MM.1S (cell line): ENCODE results near the gene SH3PXD2A.

Experiments used
- DNase-seq: peaks from one replicate; pipeline ENCODE4 v3.0.0-alpha.2; 2015
- H2AFZ ChIP-seq: fragments of 300-600 bp; sonication (generic); 2 replicates; pipeline ENCODE4 v1.6.0; 2016; ENCODE audit warnings: antibody characterized with exemption, low read length
- H3F3A ChIP-seq: fragments of 300-600 bp; sonication (generic); 2 replicates; pipeline ENCODE4 v1.6.1; 2016; ENCODE audit warnings: mild to moderate bottlenecking, antibody characterized with exemption, low read length, moderate library complexity, mixed read lengths; ENCODE audit not compliant: insufficient read depth
- H3K27ac ChIP-seq: fragments of 300-600 bp; sonication (generic); 2 replicates; pipeline ENCODE4 v1.5.1; 2016; ENCODE audit warnings: mild to moderate bottlenecking, low read length
- H3K27me3 ChIP-seq: fragments of 300-600 bp; sonication (generic); replicated peaks from 2 replicates; pipeline ENCODE4 v1.6.0; 2016; ENCODE audit warnings: low read length; ENCODE audit not compliant: insufficient read depth
- H3K36me3 ChIP-seq: fragments of 300-600 bp; sonication (generic); replicated peaks from 2 replicates; pipeline ENCODE4 v1.6.1; 2016; ENCODE audit warnings: mild to moderate bottlenecking, low read length, mixed read lengths; ENCODE audit not compliant: insufficient read depth
- H3K4me1 ChIP-seq: fragments of 300-600 bp; sonication (generic); 2 replicates; pipeline ENCODE4 v1.6.1; 2016; ENCODE audit warnings: low read length, mixed read lengths
- H3K4me2 ChIP-seq: fragments of 300-600 bp; sonication (generic); 2 replicates; pipeline ENCODE4 v1.6.0; 2016; ENCODE audit warnings: low read depth, low read length
- H3K4me3 ChIP-seq: fragments of 300-600 bp; sonication (generic); 2 replicates; pipeline ENCODE4 v1.5.1; 2016; ENCODE audit warnings: low read length, mixed read lengths
- H3K79me2 ChIP-seq: fragments of 300-600 bp; sonication (generic); 2 replicates; pipeline ENCODE4 v1.6.1; 2016; ENCODE audit warnings: mixed run types, low read length, mixed read lengths
- H3K9ac ChIP-seq: fragments of 300-600 bp; sonication (generic); 2 replicates; pipeline ENCODE4 v1.6.1; 2016; ENCODE audit warnings: low read length, mixed read lengths
- H3K9me2 ChIP-seq: fragments of 300-600 bp; sonication (generic); replicated peaks from 2 replicates; pipeline ENCODE4 v1.6.1; 2016; ENCODE audit warnings: mild to moderate bottlenecking, low read length, mixed read lengths; ENCODE audit not compliant: insufficient read depth
- H3K9me3 ChIP-seq: fragments of 300-600 bp; sonication (generic); replicated peaks from 2 replicates; pipeline ENCODE4 v1.6.1; 2016; ENCODE audit warnings: mild to moderate bottlenecking, low read length, mixed read lengths; ENCODE audit not compliant: insufficient read depth
- H4K20me1 ChIP-seq: fragments of 300-600 bp; sonication (generic); 2 replicates; pipeline ENCODE4 v1.6.1; 2016; ENCODE audit warnings: mild to moderate bottlenecking, low read length, moderate library complexity, mixed read lengths; ENCODE audit not compliant: insufficient read depth
- EZH2 ChIP-seq: fragments of 300-600 bp; sonication (generic); optimal IDR thresholded peaks from 2 replicates; pipeline ENCODE3; 2017; ENCODE audit warnings: low read depth, mild to moderate bottlenecking, antibody characterized with exemption, low read length, mixed read lengths
- EZH2phosphoT487 ChIP-seq: fragments of 300-600 bp; sonication (generic); IDR thresholded peaks from 2 replicates; pipeline ENCODE4 v1.6.1; 2018; ENCODE audit warnings: antibody characterized with exemption, low read length
- TF ChIP-seq, protein P1 (sequence below): fragments of 300-600 bp; sonication (generic); IDR thresholded peaks from 2 replicates; pipeline ENCODE4 v1.5.1; 2016; ENCODE audit warnings: antibody characterized with exemption, low read length, mixed read lengths

SH3PXD2A gene

DNA sequence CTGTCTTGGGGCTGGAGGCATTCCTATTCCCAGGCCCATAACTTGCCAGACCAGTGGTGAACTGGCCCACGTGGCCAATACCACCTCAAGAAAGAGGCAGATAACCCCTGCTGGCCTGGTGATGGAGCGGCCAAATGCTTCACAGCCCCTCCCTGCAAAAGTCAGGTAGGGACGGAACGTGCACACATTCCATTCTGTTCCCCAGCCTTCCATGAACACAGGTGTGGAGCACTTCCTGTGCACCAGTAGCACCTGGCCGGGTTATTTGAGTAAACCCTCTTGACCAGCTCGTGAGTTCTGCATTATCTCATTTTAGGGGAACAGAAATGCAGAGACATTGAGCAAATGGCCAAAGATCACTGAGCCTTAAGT is 134.4 kb downstream of the SH3PXD2A start:
- no peaks in the 10 kb centered on the region for H3F3A ChIP-seq

DNA sequence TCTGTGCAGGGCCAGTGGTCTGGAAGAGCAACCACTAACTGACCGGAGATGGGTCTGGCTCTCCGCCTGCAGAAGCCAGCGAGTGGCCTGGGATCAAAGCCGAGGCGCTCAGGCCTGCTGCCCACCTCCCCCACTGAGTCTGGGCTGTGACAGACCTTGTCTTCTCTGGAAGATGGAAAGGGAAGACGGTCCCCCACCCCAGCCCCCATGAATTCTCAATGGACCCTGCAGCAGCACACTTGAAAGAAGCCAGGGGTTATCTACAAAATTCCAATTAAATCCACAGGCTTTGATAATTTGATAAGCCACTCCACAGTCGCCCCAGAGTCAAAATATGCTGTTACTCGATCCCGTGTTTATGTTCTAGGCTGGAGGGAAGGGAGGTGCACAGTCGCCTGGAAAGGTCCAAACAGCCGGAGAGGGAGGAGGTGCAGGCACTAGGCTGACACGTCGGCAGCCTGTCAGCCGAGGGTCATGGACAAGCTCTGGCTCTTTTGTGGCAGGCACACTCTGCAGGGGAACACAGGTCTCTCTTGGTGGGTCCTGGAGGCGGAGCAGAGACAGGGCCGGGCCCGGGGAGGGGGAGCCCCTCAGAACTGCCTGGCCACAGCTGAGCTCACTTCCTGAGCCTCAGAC is 134.9 kb downstream of the SH3PXD2A start:
- Histone ChIP-seq H3K4me3 (no peak overlapping the region), H3K27ac (no peak overlapping the region), H3K27me3 (no peaks in the 10 kb centered on the region), H3K9ac (no peak overlapping the region), H3K4me2 (no peak overlapping the region), H3K36me3 (no peaks in the 10 kb centered on the region), H3F3A (no peaks in the 10 kb centered on the region), H4K20me1 (no peaks in the 10 kb centered on the region), H3K9me3 (no peaks in the 10 kb centered on the region), H2AFZ (no peak overlapping the region), H3K9me2 (no peaks in the 10 kb centered on the region), H3K79me2 (no peaks in the 10 kb centered on the region), H3K4me1 (no peaks in the 10 kb centered on the region)
- TF ChIP-seq EZH2phosphoT487, result no peak
- DNase-seq, result no peak

More for the DNA sequence above, 134.4 kb downstream of the SH3PXD2A start:
- H4K20me1 ChIP-seq, result no peaks in the 10 kb centered on the region
- no peaks in the 10 kb centered on the region for H3K27me3 ChIP-seq
- TF ChIP-seq EZH2, result no peak
- TF ChIP-seq, protein P1, sequence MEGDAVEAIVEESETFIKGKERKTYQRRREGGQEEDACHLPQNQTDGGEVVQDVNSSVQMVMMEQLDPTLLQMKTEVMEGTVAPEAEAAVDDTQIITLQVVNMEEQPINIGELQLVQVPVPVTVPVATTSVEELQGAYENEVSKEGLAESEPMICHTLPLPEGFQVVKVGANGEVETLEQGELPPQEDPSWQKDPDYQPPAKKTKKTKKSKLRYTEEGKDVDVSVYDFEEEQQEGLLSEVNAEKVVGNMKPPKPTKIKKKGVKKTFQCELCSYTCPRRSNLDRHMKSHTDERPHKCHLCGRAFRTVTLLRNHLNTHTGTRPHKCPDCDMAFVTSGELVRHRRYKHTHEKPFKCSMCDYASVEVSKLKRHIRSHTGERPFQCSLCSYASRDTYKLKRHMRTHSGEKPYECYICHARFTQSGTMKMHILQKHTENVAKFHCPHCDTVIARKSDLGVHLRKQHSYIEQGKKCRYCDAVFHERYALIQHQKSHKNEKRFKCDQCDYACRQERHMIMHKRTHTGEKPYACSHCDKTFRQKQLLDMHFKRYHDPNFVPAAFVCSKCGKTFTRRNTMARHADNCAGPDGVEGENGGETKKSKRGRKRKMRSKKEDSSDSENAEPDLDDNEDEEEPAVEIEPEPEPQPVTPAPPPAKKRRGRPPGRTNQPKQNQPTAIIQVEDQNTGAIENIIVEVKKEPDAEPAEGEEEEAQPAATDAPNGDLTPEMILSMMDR, result no peak
- no peak for TF ChIP-seq EZH2phosphoT487
- no peaks in the 10 kb centered on the region for H3K9me2 ChIP-seq
- no peaks in the 10 kb centered on the region for H3K4me1 ChIP-seq
- no peak for DNase-seq
- no peak overlapping the region for H3K4me2 ChIP-seq
- no peak overlapping the region for H3K9ac ChIP-seq
- H3K9me3 ChIP-seq, result no peaks in the 10 kb centered on the region
- H3K4me3 ChIP-seq, result no peak overlapping the region
- no peaks in the 10 kb centered on the region for H3K79me2 ChIP-seq
- no peaks in the 10 kb centered on the region for H3K36me3 ChIP-seq
- H2AFZ ChIP-seq, result no peak overlapping the region
- no peak overlapping the region for H3K27ac ChIP-seq

DNA sequence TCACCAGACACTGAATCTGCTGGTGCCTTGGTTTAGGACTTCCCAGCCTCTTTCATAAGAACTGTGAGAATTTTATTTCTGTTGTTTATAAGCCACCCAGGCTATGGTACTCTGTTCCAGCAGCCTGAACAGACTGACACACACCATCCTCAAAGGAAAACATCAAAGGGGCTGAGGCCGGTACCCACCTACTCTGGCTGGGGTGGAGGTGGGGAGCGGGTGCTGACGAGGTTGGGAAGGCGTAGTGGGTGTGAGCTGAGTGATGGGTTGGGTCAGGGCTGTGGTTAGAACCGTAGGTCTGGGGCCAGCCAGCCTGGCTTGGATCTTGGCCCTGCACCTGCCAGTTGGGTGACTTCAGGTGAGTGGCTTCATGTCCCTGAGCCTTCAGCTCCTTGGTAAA is 136.3 kb downstream of the SH3PXD2A start:
- Histone ChIP-seq H3K4me2 (no peak overlapping the region), H3K9me3 (no peaks in the 10 kb centered on the region), H3K4me1 (no peaks in the 10 kb centered on the region), H3K4me3 (no peak overlapping the region), H3K27me3 (no peaks in the 10 kb centered on the region), H3K79me2 (no peaks in the 10 kb centered on the region), H3K27ac (no peak overlapping the region), H3F3A (no peaks in the 10 kb centered on the region), H4K20me1 (no peaks in the 10 kb centered on the region), H3K9me2 (no peaks in the 10 kb centered on the region), H3K9ac (no peak overlapping the region), H3K36me3 (no peaks in the 10 kb centered on the region), H2AFZ (no peak overlapping the region)
- no peak for DNase-seq
- TF ChIP-seq, protein P1, result no peak
- TF ChIP-seq EZH2phosphoT487 (no peak), EZH2 (no peak)

DNA sequence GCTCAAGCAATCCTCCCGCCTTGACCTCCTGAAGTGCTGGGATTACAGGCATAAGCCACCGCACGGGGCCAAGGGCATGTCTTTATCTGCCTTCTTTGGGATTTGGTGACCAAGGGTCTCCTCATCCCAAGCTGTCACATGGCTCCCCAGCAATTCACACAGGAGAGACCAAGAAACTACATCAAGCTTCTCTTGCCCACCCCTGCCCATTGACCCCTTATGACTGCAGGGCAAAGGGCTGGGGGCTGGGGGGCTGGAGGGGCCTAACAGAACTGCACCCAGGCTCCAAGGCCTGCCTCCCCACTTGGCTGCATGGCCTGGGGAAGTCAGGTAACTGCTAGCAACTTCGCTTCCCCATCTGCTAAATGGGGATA is 137.1 kb downstream of the SH3PXD2A start:
- Histone ChIP-seq H4K20me1 (no peaks in the 10 kb centered on the region), H3K27ac (no peak overlapping the region)

More for the DNA sequence above, 137.1 kb downstream of the SH3PXD2A start:
- Histone ChIP-seq H3K9me3 (no peaks in the 10 kb centered on the region), H3K9me2 (no peaks in the 10 kb centered on the region), H3F3A (no peaks in the 10 kb centered on the region), H3K4me2 (no peak overlapping the region), H2AFZ (no peak overlapping the region), H3K36me3 (no peaks in the 10 kb centered on the region), H3K79me2 (no peaks in the 10 kb centered on the region), H3K4me1 (no peaks in the 10 kb centered on the region), H3K4me3 (no peak overlapping the region), H3K27me3 (no peaks in the 10 kb centered on the region), H3K9ac (no peak overlapping the region)
- no peak for DNase-seq
- TF ChIP-seq EZH2 (no peak), EZH2phosphoT487 (no peak)
- TF ChIP-seq, protein P1, result no peak
